ENCODE results near the gene IGFBP6. TPM values are rescaled to one million over a fixed set of nuclear protein-coding genes. Genes with fewer than 3 reads are reported as not detected.

The IGFBP6 gene
- total and polyA plus RNA-seq, 2 donors (not counting 1 experiment from before 2014, with no cell fraction given), result 0.30 TPM; not detected in 1

GRCh38 chr12:53115891-53116648 is 18.6 kb downstream of the IGFBP6 start:
- H3K9me3 ChIP-seq (ENCODE audit: control extremely low read depth in 1 of 3, control insufficient read depth in 2 of 3, insufficient read depth in 1 of 3, low read length in 2 of 3), result no peaks in the 10 kb centered on the region
- POLR2A ChIA-PET, result no interaction called here
- Mint-ChIP-seq H3K4me3 (no peak overlapping the region), H3K4me1 (no peaks in the 10 kb centered on the region), H3K9me3 (ENCODE audit: insufficient read depth) (no peaks in the 10 kb centered on the region), H3K27ac (no peak overlapping the region), H3K27me3 (peaks cover 4% of the 10 kb centered on the region)
- DNase-seq, result no peak
- no peaks in the 10 kb centered on the region for H3K79me2 ChIP-seq (ENCODE audit: control insufficient read depth, insufficient read depth, low read length)
- TF ChIP-seq CTCF (IDR thresholded peaks at IDR 0.05), result no peak
- no peak for TF ChIP-seq EZH2 (IDR thresholded peaks at IDR 0.05; ENCODE audit: borderline replicate concordance, insufficient read depth, low read depth, low read length, poor library complexity, severe bottlenecking)
- intact Hi-C loops (cut with micrococcal nuclease), result no loop called here
- CTCF ChIA-PET, result no interaction called here
- no peaks in the 10 kb centered on the region for H3K36me3 ChIP-seq (replicated peaks in 1 of 2; ENCODE audit: control extremely low read depth in 1 of 2, control insufficient read depth in 1 of 2, extremely low read depth in 1 of 2, insufficient read depth in 2 of 2, low read length in 1 of 2)
- H3K9ac ChIP-seq (ENCODE audit: low read length), result no peak overlapping the region
- H3K27me3 ChIP-seq (replicated peaks in 1 of 4; ENCODE audit: control extremely low read depth in 1 of 4, control insufficient read depth in 3 of 4, insufficient read depth in 4 of 4, low read length in 3 of 4), result no peaks in the 10 kb centered on the region
- H3K4me1 ChIP-seq (ENCODE audit: control insufficient read depth in 2 of 2, insufficient read depth in 2 of 2, low read length in 2 of 2), result no peaks in the 10 kb centered on the region
- H4K20me1 ChIP-seq (ENCODE audit: control insufficient read depth, insufficient read depth, low read length, poor library complexity, severe bottlenecking), result no peaks in the 10 kb centered on the region
- H3K4me3 ChIP-seq (ENCODE audit: control extremely low read depth in 1 of 5, extremely low read depth in 1 of 5, insufficient read depth in 1 of 5, low read depth in 2 of 5, low read length in 4 of 5), result no peak overlapping the region
- H3K4me2 ChIP-seq (replicated peaks; ENCODE audit: low read depth, low read length, poor library complexity, severe bottlenecking), result no peak overlapping the region
- WGBS (ENCODE audit: insufficient coverage), result 96% methylated on average over 8 of the region's 8 CpGs
- H2AFZ ChIP-seq (ENCODE audit: insufficient read depth, low read depth, low read length, poor library complexity, severe bottlenecking), result no peak overlapping the region
- no peak for ATAC-seq (ENCODE audit: low read depth)
- no peak overlapping the region for H3K27ac ChIP-seq (ENCODE audit: low read length in 2 of 2)

GRCh38 chr12:53118751-53119300 is 21.4 kb downstream of the IGFBP6 start:
- POLR2A ChIA-PET, result no interaction called here
- no peak for TF ChIP-seq EZH2 (IDR thresholded peaks at IDR 0.05; ENCODE audit: borderline replicate concordance, insufficient read depth, low read depth, low read length, poor library complexity, severe bottlenecking)
- no peak for TF ChIP-seq CTCF (IDR thresholded peaks at IDR 0.05)
- no peak for DNase-seq
- H3K9me3 ChIP-seq (ENCODE audit: control extremely low read depth in 1 of 3, control insufficient read depth in 2 of 3, insufficient read depth in 1 of 3, low read length in 2 of 3), result no peaks in the 10 kb centered on the region
- H3K4me3 ChIP-seq (ENCODE audit: control extremely low read depth in 1 of 5, extremely low read depth in 1 of 5, insufficient read depth in 1 of 5, low read depth in 2 of 5, low read length in 4 of 5), result no peak overlapping the region
- Mint-ChIP-seq H3K4me1 (no peaks in the 10 kb centered on the region), H3K9me3 (ENCODE audit: insufficient read depth) (no peaks in the 10 kb centered on the region), H3K27ac (no peak overlapping the region), H3K27me3 (no peaks in the 10 kb centered on the region), H3K4me3 (no peak overlapping the region)
- ATAC-seq (ENCODE audit: low read depth), result no peak
- no peaks in the 10 kb centered on the region for H3K4me1 ChIP-seq (ENCODE audit: control insufficient read depth in 2 of 2, insufficient read depth in 2 of 2, low read length in 2 of 2)
- no peaks in the 10 kb centered on the region for H3K27me3 ChIP-seq (replicated peaks in 1 of 4; ENCODE audit: control extremely low read depth in 1 of 4, control insufficient read depth in 3 of 4, insufficient read depth in 4 of 4, low read length in 3 of 4)
- H3K4me2 ChIP-seq (replicated peaks; ENCODE audit: low read depth, low read length, poor library complexity, severe bottlenecking), result no peak overlapping the region
- 89% methylated on average over 8 of the region's 8 CpGs for WGBS (ENCODE audit: insufficient coverage)
- CTCF ChIA-PET, result interaction anchor here (0.6 to 1.5 kb wide), 2 partner anchors 15 to 19 kb away, joined by 3 to 6 read pairs; partner anchors contain the start of gene SOAT2
- H2AFZ ChIP-seq (ENCODE audit: insufficient read depth, low read depth, low read length, poor library complexity, severe bottlenecking), result no peak overlapping the region
- H3K36me3 ChIP-seq (replicated peaks in 1 of 2; ENCODE audit: control extremely low read depth in 1 of 2, control insufficient read depth in 1 of 2, extremely low read depth in 1 of 2, insufficient read depth in 2 of 2, low read length in 1 of 2), result no peaks in the 10 kb centered on the region
- no peak overlapping the region for H3K9ac ChIP-seq (ENCODE audit: low read length)
- H4K20me1 ChIP-seq (ENCODE audit: control insufficient read depth, insufficient read depth, low read length, poor library complexity, severe bottlenecking), result no peaks in the 10 kb centered on the region
- intact Hi-C loops (cut with micrococcal nuclease), result no loop called here
- H3K27ac ChIP-seq (ENCODE audit: low read length in 2 of 2), result no peak overlapping the region
- H3K79me2 ChIP-seq (ENCODE audit: control insufficient read depth, insufficient read depth, low read length), result no peaks in the 10 kb centered on the region

All from B cell (primary cell).